22Rv1 (cell line): ENCODE results near the gene PRPF40A.

Experiments used
- H3K27ac ChIP-seq: fragments of 450-650 bp; 2 replicates; pipeline ENCODE4 v1.5.1; 2017
- CTCF ChIP-seq: fragments of 450-650 bp; IDR thresholded peaks from 2 replicates; pipeline ENCODE4 v1.5.1; 2017; ENCODE audit warnings: mild to moderate bottlenecking
- ZFX ChIP-seq: fragments of 450-650 bp; IDR thresholded peaks from 2 replicates; pipeline ENCODE4 v1.6.1; 2017; ENCODE audit warnings: antibody characterized with exemption, borderline replicate concordance

Gene PRPF40A

DNA sequence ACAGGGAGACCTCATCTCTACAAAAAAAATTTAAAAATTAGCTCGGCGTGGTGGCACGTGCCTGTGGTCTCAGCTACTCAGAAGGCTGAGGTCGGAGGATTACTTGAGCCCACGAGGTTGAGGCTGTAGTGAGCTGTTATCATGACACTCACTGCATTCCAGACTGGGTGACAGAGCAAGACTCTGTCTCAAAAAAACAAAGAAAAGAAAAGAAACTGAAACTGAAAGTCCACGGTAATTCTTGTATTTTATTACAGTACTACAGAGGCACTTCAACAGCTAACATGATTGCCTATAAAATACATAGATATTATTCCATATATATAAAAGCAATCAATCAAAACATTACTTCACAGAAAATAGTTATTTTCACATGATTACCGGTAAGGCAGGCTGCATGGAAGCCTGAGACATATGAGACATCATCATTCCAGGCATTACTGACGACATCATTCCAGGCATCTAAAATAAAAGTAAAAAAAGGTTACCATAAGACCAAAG lies 23.1 kb downstream of the PRPF40A start:
- no peak overlapping the region for H3K27ac ChIP-seq
- no peak for TF ChIP-seq ZFX
- no peak for TF ChIP-seq CTCF

DNA sequence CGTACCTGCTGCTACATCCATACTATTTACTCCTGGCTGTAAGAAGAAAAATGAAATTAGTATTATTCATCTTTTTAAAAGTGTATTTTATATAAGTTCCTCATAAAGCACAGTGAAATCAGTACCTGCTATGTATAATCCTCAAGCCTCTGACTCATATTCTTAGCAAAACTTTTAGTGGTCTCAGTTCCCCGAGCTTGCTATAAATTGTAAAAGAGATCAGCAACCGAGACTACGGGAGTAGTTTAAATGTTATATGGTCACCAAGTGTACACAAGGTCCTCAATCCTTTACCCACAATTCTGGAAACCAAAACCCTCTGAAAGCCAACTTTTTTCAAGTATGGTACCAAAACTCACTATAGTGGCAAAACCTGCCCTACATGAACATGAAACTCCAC lies 24.2 kb downstream of the PRPF40A start:
- no peak overlapping the region for H3K27ac ChIP-seq
- no peak for TF ChIP-seq ZFX
- TF ChIP-seq CTCF = no peak

- no peak for TF ChIP-seq ZFX
- no peak for TF ChIP-seq CTCF
- no peak overlapping the region for H3K27ac ChIP-seq
Measured at GRCh38 chr2:152686321-152686720, 30.9 kb downstream of the PRPF40A start.

GRCh38 chr2:152683400-152683799 lies 33.9 kb downstream of the PRPF40A start:
- TF ChIP-seq ZFX (no peak), CTCF (no peak)
- H3K27ac ChIP-seq = no peak overlapping the region

- TF ChIP-seq CTCF = no peak
- TF ChIP-seq ZFX = no peak
- H3K27ac ChIP-seq = no peak overlapping the region
Measured at GRCh38 chr2:152682663-152683062, 34.6 kb downstream of the PRPF40A start.

DNA sequence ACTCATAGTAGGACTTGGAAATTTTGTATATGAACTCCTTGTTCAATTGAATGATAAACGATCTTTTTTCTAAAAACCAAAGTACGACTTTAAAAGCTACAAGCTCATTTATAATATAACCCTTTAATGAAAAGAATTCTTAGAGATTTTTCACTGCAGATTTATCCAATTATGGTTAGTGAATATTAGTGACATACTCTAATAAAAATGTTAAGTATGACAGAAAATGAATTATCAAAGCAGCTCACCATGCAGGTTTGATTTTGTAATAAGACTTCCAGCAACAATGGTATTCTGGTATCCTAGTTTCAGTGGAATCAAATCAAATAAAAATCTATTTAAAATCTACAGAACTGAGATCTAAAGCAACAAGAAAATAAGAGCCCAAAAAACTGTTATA lies 38.5 kb downstream of the PRPF40A start:
- TF ChIP-seq CTCF (no peak), ZFX (no peak)

DNA sequence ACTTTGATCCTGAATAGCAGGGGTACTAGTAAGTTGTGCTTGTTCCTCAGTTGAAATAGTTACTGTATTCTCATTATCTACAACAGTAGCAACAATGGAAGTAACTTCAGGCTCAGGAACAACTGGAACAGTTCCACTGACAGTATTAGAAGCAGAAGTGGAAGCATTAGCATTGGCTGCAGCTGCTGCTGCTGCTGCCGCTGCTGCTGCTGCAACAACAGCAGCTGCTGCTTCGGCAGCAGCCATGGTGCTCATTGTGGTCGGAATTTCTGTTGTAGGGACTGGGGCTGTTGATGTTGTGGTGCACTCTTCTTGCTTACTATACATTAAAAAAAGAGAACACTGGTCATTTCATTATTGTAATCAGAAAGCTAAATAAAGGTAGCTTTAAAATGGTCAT lies 40.8 kb downstream of the PRPF40A start:
- no peak for TF ChIP-seq ZFX
- TF ChIP-seq CTCF = no peak
- H3K27ac ChIP-seq = no peak overlapping the region

More for the DNA sequence above, 38.5 kb downstream of the PRPF40A start:
- H3K27ac ChIP-seq = no peak overlapping the region
